ENCODE data around the gene PZP. TPM values are rescaled to one million over a fixed set of nuclear protein-coding genes. Genes with fewer than 3 reads are reported as not detected.

PZP gene
- total and polyA plus RNA-seq, 2 of the 13 experiments (the other 11 are each of a cell fraction or from before 2014, with no cell fraction given), result 0.07 to 0.89 TPM

GRCh38 chr12:9135903-9136310, 72.3 kb downstream of the PZP start (continued):
- TF ChIP-seq CREM (IDR thresholded peaks at IDR 0.05) (peak; percentile 93), CREM (CRISPR knock-in tag; IDR thresholded peaks at IDR 0.05) (no peak), ZNF598 (CRISPR knock-in tag; IDR thresholded peaks at IDR 0.05; ENCODE audit: borderline replicate concordance) (no peak), ZNF331 (CRISPR knock-in tag; IDR thresholded peaks at IDR 0.05) (peak; percentile 74; the same call in 1 of the 2 replicates), CREB1 (IDR thresholded peaks at IDR 0.05) (no peak), CREB1 (CRISPR knock-in tag; IDR thresholded peaks at IDR 0.05) (peak; percentile 62; the same call in 1 of the 2 replicates), CEBPG (CRISPR knock-in tag; IDR thresholded peaks at IDR 0.05) (peak; percentile 59), ZNF816 (CRISPR knock-in tag; IDR thresholded peaks at IDR 0.05; ENCODE audit: borderline replicate concordance) (0 out of 2 replicates have a peak, but pooled peaks have one; percentile 6), KMT2B (CRISPR knock-in tag; IDR thresholded peaks at IDR 0.05) (peak; percentile 43; the same call in 1 of the 2 replicates), KDM3A (CRISPR knock-in tag; IDR thresholded peaks at IDR 0.05; ENCODE audit: low read depth) (no peak), ZBED4 (CRISPR knock-in tag; IDR thresholded peaks at IDR 0.05; ENCODE audit: borderline replicate concordance) (peak; percentile 40; the same call in 1 of the 2 replicates), ZNF792 (CRISPR knock-in tag; IDR thresholded peaks at IDR 0.05) (0 out of 2 replicates have a peak, but pooled peaks have one; percentile 13), FOXP4 (CRISPR knock-in tag; IDR thresholded peaks at IDR 0.05) (peak; percentile 90), FOXA1 (IDR thresholded peaks at IDR 0.05) (peak; percentile 84), FOXA1 (CRISPR knock-in tag; IDR thresholded peaks at IDR 0.05) (peak; percentile 93), SIX4 (CRISPR knock-in tag; IDR thresholded peaks at IDR 0.05) (peak; percentile 67; the same call in 1 of the 2 replicates), SALL1 (CRISPR knock-in tag; IDR thresholded peaks at IDR 0.05) (peak; percentile 69; the same call in 1 of the 2 replicates), ZSCAN9 (CRISPR knock-in tag; IDR thresholded peaks at IDR 0.05; ENCODE audit: borderline replicate concordance) (peak; percentile 71; the same call in 1 of the 2 replicates), GTF2F1 (IDR thresholded peaks at IDR 0.05; ENCODE audit: low read length) (no peak), NCOA2 (CRISPR knock-in tag; IDR thresholded peaks at IDR 0.05) (peak; percentile 98), BCL3 (CRISPR knock-in tag; IDR thresholded peaks at IDR 0.05) (no peak), ZSCAN31 (CRISPR knock-in tag; IDR thresholded peaks at IDR 0.05; ENCODE audit: low read depth) (no peak), NONO (IDR thresholded peaks at IDR 0.05) (no peak), NONO (CRISPR knock-in tag; conservative IDR thresholded peaks at IDR 0.05) (peak; percentile 54; the same call in 1 of the 2 replicates), DRAP1 (CRISPR knock-in tag; IDR thresholded peaks at IDR 0.05) (peak; percentile 63), ZBTB20 (CRISPR knock-in tag; IDR thresholded peaks at IDR 0.05; ENCODE audit: borderline replicate concordance, low read depth) (peak; percentile 80; the same call in 1 of the 2 replicates), CHD2 (IDR thresholded peaks at IDR 0.05; ENCODE audit: low read depth, low read length) (no peak), MXI1 (IDR thresholded peaks at IDR 0.05; ENCODE audit: borderline replicate concordance, low read depth, low read length) (peak; percentile 38; the same call in 1 of the 3 replicates)
